Left lung (tissue), 10 donors: ENCODE measurements around the gene RRAD. TPM values are rescaled to one million over a fixed set of nuclear protein-coding genes. Genes with fewer than 3 reads are reported as not detected.
A peak's percentile ranks its signal among the peaks of the same experiment; 100 is the strongest.

Source experiments
- ATAC-seq: fragments of 200-7000 bp; cut with Tn5 transposase; one replicate; pipeline ENCODE4 v1.9.1; 2020; ENCODE audit warnings: moderate library complexity
- DNase-seq, 4 donors: peaks; one replicate each; pipeline ENCODE4 v3.0.0-alpha.2; 2013 to 2020
- H3K27ac ChIP-seq, 2 donors: fragments of 200-600 bp; sonication (generic) in 1 of 2; one replicate each; pipeline versions ENCODE4 v1.5.0 to v1.8.0; 2020 to 2021
- H3K27me3 ChIP-seq, 2 donors: fragments of 200-600 bp; sonication (generic) in 1 of 2; one replicate each; pipeline versions ENCODE4 v1.5.0 to v1.8.0; 2020 to 2021
- H3K36me3 ChIP-seq, 2 donors: fragments of 200-600 bp; sonication (generic) in 1 of 2; one replicate each; pipeline versions ENCODE4 v1.5.0 to v1.8.0; 2020 to 2021
- H3K4me1 ChIP-seq, 2 donors: fragments of 200-600 bp; one replicate each; pipeline ENCODE4 v1.8.0; 2021
- H3K4me3 ChIP-seq, 2 donors: fragments of 200-600 bp; sonication (generic) in 1 of 2; one replicate each; pipeline versions ENCODE4 v1.5.0 to v1.8.0; 2020 to 2021; ENCODE audit warnings: mild to moderate bottlenecking in 1 of 2
- H3K9me3 ChIP-seq, 2 donors: fragments of 200-600 bp; sonication (generic) in 1 of 2; one replicate each; pipeline versions ENCODE4 v1.5.0 to v1.8.0; 2020 to 2021
- intact Hi-C, 2 donors: fragments of 100-400 bp; cut with DNase I; formaldehyde crosslinking; loops; one replicate each; pipeline versions ENCODE4 v1.11.2 to v1.14.2; 2022
- polyA plus RNA-seq, 6 donors: library from polyadenylated mRNA; unstranded; fragments of 120-200 nt; gene quantifications; one replicate each; pipeline ENCODE4 v1.2.1, GENCODE V29; 2013; ENCODE audit not compliant: insufficient read length in 6 of 6
- total RNA-seq, 2 donors: library from RNA; stranded (reverse); fragmentation: NEBNext Ultra II Directional; extraction: Animal tissue kit (Norgen Biotek cat#: 25700); gene quantifications; one replicate each; pipeline ENCODE4 v1.2.1, GENCODE V29; 2021
- TF ChIP-seq, protein P1 (sequence below), 2 donors: fragments of 200-600 bp; sonication (generic) in 1 of 2; IDR thresholded peaks; one replicate each; pipeline versions ENCODE4 v1.5.0 to v1.8.0; 2021; ENCODE audit warnings: antibody characterized with exemption in 2 of 2
- donor health status: DM: no; HTN: yes; CAD: no.
- donor health status: DM: no; HTN: no; CAD: no.

Gene RRAD
- total and polyA plus RNA-seq, 8 donors: 8.1 to 31.8 (median 9.0) TPM

GRCh38 chr16:66902648-66903543 lies 22.4 kb downstream of the RRAD start:
- H3K27ac ChIP-seq: no peak overlapping the region
- H3K4me3 ChIP-seq: no peak overlapping the region
- TF ChIP-seq, protein P1, sequence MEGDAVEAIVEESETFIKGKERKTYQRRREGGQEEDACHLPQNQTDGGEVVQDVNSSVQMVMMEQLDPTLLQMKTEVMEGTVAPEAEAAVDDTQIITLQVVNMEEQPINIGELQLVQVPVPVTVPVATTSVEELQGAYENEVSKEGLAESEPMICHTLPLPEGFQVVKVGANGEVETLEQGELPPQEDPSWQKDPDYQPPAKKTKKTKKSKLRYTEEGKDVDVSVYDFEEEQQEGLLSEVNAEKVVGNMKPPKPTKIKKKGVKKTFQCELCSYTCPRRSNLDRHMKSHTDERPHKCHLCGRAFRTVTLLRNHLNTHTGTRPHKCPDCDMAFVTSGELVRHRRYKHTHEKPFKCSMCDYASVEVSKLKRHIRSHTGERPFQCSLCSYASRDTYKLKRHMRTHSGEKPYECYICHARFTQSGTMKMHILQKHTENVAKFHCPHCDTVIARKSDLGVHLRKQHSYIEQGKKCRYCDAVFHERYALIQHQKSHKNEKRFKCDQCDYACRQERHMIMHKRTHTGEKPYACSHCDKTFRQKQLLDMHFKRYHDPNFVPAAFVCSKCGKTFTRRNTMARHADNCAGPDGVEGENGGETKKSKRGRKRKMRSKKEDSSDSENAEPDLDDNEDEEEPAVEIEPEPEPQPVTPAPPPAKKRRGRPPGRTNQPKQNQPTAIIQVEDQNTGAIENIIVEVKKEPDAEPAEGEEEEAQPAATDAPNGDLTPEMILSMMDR (IDR thresholded peaks at IDR 0.05): no peak
- intact Hi-C loops: no loop called here
- no peaks in the 10 kb centered on the region for H3K27me3 ChIP-seq
- DNase-seq: no peak
- no peak for ATAC-seq
- H3K9me3 ChIP-seq: no peaks in the 10 kb centered on the region
- H3K4me1 ChIP-seq: peaks cover 14 to 26% of the 10 kb centered on the region in 2 donors
- no peaks in the 10 kb centered on the region for H3K36me3 ChIP-seq

- peak in 1 of 4 donors; percentile 60 for DNase-seq
- TF ChIP-seq, protein P1 (IDR thresholded peaks at IDR 0.05): no peak
- Histone ChIP-seq H3K27ac (peak overlapping the region in 1 of 2 donors; percentile 74), H3K4me1 (peaks cover 14 to 26% of the 10 kb centered on the region in 2 donors), H3K27me3 (no peaks in the 10 kb centered on the region), H3K9me3 (no peaks in the 10 kb centered on the region), H3K4me3 (no peak overlapping the region), H3K36me3 (no peaks in the 10 kb centered on the region)
- intact Hi-C loops: no loop called here
- ATAC-seq: peak; percentile 4
These were observed 23.7 kb downstream of the RRAD start for GRCh38 chr16:66901626-66902025.

DNA sequence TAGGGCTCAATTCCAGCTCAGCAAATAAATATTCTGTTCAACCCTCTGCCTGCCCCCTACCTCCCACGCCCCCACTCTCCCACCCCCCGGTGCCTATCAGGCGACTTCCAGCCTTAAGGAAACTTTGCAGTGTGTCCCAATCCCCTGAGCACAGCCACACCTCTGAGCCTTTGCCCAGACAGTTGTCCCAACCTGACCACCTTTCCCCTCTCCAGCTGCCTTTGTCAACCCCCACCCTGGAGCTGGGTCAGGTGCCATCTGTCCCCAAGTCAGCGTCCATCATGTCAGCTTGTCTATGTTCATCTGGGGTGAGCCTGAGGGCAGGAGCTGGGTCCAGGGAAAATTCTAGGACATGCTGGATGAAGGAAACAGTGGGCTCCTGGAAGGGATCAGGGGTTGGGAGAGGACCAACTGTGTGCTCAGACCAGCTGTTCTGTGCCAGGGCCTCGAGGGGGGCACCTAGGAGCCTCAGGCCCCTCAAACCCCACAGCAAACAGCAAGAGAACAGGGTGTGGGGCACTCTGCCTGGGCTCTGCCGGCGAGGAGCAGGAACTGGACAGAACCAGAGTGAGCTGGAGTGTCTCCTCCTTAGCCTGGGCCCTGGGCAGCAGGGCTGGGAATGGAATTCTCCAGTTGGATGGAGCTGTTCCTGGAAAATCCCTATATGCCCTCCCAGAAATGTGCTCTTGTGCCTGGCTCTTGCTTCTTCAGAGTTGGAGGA lies 24.5 kb downstream of the RRAD start:
- H3K36me3 ChIP-seq: no peaks in the 10 kb centered on the region
- H3K27me3 ChIP-seq: no peaks in the 10 kb centered on the region
- intact Hi-C loops: no loop called here
- no peaks in the 10 kb centered on the region for H3K9me3 ChIP-seq
- H3K4me1 ChIP-seq: peaks cover 14 to 26% of the 10 kb centered on the region in 2 donors
- TF ChIP-seq, protein P1 (IDR thresholded peaks at IDR 0.05): no peak
- ATAC-seq: peak; percentile 76
- DNase-seq: peak in 2 of 4 donors; percentile 67 to 75
- H3K27ac ChIP-seq: peak overlapping the region; percentile 20 to 74
- H3K4me3 ChIP-seq: no peak overlapping the region

DNA sequence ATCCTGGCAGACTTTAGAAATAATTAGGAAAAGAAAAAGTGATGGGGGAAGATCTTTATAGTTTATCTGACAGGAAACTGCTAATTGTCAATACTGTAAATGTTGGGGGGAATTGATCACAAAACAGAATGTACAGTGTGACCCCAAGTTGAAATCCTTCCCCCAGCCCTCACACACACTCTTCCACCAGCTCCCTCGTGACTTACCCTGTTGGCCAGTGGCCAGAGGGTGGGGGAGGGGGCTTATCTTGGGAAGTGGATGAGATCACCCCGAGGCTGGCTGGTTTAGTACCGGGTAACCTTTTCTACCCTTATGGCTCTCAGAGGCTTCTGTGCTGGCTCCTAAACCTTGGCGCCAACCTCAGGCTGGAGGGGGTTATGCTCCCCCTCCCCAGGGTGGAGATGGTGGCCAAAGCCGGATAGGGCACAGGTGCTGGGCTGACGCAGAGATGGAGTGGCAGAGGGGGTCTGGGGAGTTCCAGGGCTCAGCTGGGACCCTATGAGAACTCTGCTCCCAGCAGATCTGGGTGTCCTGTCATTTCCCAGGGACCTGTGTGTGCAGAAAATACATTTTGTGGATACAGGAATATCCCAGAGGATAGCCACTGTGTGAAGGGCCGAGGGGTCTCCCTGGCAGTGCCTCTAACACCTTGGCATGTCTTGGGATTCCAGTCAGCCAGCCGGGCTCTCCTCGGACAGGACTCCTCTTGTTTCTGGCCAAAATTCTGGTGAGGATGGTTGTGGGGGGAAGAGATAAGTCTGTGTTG lies 25.2 kb downstream of the RRAD start:
- Histone ChIP-seq H3K9me3 (no peaks in the 10 kb centered on the region), H3K4me1 (peaks cover 14 to 19% of the 10 kb centered on the region in 2 donors), H3K36me3 (no peaks in the 10 kb centered on the region), H3K4me3 (no peak overlapping the region), H3K27me3 (no peaks in the 10 kb centered on the region), H3K27ac (peak overlapping the region in 1 of 2 donors; percentile 74)
- intact Hi-C loops: no loop called here
- peak in 3 of 4 donors; percentile 73 to 90 (median 77) for DNase-seq
- TF ChIP-seq, protein P1 (IDR thresholded peaks at IDR 0.05): no peak
- peak; percentile 60 for ATAC-seq
